NOMO-1 treated with dmso at 0.1 percent for 144 hours (cell line): ENCODE data around the gene TSPAN18.

Source experiments
- DNase-seq: peaks from one replicate; lab custom pipeline; 2025; ENCODE audit not compliant: unreplicated experiment; lab: John Stamatoyannopoulos, UW

The TSPAN18 gene

GRCh38 chr11:44793350-44794090, 66.8 kb downstream of the TSPAN18 start:
- no peak for DNase-seq

- no peak for DNase-seq
These were observed 69.2 kb downstream of the TSPAN18 start for GRCh38 chr11:44795803-44796535.

GRCh38 chr11:44797051-44797450, 70.3 kb downstream of the TSPAN18 start:
- DNase-seq: no peak

DNA sequence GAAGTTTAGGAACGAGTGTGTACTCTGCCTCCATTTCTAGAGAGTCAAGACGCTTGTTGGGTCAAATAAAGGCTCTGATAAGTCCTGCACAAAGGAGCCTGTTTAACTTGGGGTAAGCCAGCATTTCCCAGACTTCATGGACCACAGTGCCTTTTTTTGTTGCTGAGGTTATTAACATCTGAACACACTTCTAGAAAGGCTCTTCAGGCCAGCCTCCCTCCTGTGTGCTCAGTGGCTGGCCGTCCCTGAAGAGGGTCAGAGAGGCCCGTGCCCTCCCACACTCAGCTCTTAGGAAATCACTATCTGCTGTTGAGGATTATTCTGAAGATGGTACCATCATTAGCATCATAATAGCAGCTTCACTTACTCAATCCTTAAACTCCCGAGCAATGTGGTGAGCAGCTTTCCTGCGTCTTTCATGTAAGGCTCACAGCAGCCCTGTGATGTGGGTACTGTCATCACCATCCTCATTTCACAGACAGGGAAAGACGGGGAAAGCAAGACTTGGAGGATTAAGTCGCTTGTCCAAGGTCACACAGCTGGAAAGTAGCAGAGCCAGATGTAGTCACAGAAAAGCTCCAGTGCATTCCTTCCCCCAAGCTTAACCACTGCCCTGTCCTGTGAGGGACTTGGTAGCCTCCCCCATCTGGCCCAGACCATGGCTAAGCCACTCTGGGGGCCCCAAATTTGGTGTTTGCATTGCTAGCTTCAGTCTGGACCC, 71.3 kb downstream of the TSPAN18 start:
- no peak for DNase-seq

GRCh38 chr11:44798607-44798972, 71.8 kb downstream of the TSPAN18 start:
- no peak for DNase-seq

DNA sequence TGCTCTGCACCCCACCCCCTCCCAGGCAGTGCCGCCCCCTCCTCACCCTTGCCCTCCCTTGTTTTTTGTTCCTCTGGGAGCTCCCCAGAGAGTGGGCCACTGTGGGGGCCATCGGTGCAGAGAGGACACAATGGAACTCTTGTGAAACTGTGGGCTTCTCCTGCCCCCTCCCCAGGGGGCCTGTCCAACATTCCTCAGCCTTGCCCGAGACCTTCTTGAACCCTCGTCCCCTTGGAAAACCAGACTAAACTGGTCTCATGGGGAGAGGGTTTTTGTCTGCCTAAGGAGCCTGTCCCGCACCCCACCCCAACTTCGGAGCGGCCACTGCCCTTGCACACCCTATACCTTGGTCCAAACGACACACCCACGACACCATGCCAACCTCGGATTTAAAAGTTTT, 72.2 kb downstream of the TSPAN18 start:
- no peak for DNase-seq

GRCh38 chr11:44802347-44802746, 75.6 kb downstream of the TSPAN18 start:
- no peak for DNase-seq

DNA sequence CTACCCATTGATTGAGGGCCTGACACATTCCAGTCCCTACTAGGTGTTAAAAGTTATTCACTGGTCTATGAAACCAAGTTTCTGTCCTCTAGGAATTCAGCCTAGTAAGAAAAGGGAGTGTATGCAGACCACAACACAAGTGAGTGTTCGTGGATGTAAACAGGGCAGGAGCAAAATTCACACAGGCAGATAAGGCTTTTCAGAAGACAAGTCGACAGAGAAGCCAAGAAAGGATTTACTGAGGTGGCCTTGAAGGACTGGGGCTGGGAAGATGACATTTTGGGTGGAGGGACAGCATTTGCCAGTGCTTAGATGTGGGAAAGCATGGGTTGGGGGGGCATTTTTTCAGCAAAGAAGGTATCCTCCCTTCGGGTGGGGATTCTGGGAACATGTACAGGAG, 76.2 kb downstream of the TSPAN18 start:
- no peak for DNase-seq

DNA sequence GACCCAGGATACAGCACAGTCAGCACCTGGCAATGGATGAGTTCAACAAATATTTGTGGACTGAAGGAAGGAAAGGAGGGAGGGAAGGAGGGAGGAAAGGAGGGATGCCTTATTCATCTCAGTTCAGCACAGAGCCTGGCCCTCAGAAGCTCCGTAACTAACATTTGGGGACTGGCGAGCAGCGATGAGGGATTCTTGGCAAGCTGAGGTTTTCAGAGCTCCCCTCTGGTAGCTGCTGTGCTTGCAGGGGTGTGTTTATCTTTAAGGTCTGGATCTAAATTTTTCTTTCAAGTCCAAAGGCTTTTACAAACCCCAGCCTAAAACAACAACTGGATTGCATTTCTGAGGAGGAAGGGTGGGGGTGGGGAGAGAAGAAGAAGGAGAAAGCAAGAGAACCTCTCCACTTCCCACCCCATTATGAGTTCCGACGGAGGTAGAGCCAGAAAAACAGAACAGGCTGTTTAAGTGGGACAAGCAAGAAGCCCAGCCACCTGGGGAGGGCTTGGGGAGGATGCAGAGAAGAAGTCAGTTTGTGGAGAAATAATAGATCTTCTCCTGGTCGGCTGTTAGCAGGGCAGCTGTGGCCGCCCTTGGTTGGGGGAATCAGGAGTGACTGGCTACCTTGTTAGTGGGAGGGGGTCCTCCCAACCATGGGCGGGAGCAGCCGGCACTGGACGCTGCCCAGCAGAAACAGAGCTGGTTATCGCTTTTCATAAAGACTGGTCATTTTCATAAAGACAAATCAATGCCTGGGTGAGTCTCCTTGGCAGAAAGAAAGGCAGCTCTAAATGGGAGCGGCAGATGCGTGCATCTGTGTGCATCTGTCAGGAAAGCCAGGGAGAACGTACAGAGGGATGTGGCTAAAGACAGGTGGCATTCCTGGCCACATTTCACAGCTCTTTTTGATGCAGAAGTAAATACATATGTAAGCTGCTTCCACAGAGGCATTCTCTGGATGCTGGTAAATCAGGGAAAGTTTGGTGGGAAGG, 78.0 kb downstream of the TSPAN18 start:
- DNase-seq: no peak

GRCh38 chr11:44805596-44805995, 78.8 kb downstream of the TSPAN18 start:
- DNase-seq: no peak

- no peak for DNase-seq
These were observed 81.4 kb downstream of the TSPAN18 start for GRCh38 chr11:44808053-44808753.

DNA sequence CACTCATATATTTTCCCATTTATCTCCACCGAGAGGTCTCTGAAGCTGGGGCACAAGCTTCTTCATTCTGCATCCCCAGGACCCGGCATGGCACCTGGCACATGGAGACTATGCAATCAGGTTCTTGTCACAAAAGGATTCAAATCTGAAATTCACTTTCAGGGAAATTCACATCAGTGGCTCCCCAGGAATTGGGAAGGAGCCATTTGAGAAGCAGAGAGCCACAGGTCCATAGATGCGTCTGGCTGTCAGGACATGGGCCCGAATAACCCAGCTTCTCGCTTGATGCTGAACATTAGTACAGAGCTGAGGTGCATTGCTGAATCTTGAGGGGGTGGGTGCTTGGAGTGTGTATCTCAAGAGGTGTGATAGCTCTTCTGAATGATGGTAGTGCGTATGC, 82.5 kb downstream of the TSPAN18 start:
- DNase-seq: no peak

DNA sequence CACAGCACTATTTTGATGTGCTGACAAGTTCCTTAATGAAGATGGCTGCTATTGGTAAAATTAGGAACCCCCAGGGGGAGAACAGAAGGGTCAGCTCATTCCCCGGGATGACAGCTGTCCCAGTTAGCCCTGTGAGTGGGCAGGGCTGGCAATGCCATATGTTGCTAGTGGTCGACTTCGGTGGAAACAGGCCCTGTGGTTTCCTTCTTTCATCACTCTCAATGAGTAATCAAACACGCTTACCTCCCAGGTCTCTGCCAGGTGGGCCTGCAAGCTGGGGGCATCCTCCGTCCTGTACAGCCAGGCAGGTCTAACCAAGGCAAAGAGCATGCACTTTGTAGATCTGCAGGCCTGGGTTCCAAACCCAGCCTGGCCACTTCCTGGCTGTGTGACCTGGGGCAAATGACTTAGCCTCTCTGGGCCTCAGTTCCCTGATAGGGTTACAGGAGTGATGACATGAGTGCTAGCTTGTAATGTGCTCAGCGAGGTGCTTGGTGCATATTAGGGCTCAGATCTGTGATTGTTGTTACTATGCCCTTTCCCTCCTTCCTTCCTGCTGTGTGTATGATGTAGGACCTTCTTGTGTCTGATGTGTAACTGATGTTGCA, 85.2 kb downstream of the TSPAN18 start:
- no peak for DNase-seq

- DNase-seq: no peak
These were observed 86.2 kb downstream of the TSPAN18 start for GRCh38 chr11:44812971-44813370.

DNA sequence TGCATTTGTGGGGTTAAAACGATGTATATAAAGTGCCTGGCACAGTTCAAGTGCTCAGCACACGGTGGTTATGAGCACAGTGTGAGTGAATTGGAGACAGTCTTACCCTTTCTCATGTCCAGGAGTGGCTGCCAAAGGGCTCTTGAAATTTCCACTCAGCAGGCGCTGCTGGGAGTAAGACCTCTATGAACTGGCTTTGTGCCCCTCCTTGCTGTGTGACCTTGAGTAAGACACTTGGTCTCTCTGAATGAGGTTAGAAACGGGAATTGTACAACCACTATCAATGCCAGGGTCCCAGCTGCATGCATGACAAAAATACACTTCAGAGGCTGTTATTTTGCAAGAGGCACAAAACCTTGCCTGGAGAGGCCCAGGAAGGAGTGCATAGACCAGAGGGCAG, 86.6 kb downstream of the TSPAN18 start:
- DNase-seq: no peak

GRCh38 chr11:44814881-44815592, 88.3 kb downstream of the TSPAN18 start:
- peak; percentile 76 for DNase-seq

- DNase-seq: no peak
These were observed 89.2 kb downstream of the TSPAN18 start for GRCh38 chr11:44815917-44816456.

GRCh38 chr11:44816761-44817160, 90.0 kb downstream of the TSPAN18 start:
- DNase-seq: no peak
